Left lung (tissue), 10 donors: ENCODE measurements around the gene GSN. TPM values are rescaled to one million over a fixed set of nuclear protein-coding genes. Genes with fewer than 3 reads are reported as not detected.
A peak's percentile ranks its signal among the peaks of the same experiment; 100 is the strongest.

Experiments
- ATAC-seq: fragments of 200-7000 bp; cut with Tn5 transposase; one replicate; pipeline ENCODE4 v1.9.1; 2020; ENCODE audit warnings: moderate library complexity
- DNase-seq, 4 donors: peaks; one replicate each; pipeline ENCODE4 v3.0.0-alpha.2; 2013 to 2020
- H3K27ac ChIP-seq, 2 donors: fragments of 200-600 bp; sonication (generic) in 1 of 2; one replicate each; pipeline versions ENCODE4 v1.5.0 to v1.8.0; 2020 to 2021
- H3K27me3 ChIP-seq, 2 donors: fragments of 200-600 bp; sonication (generic) in 1 of 2; one replicate each; pipeline versions ENCODE4 v1.5.0 to v1.8.0; 2020 to 2021
- H3K36me3 ChIP-seq, 2 donors: fragments of 200-600 bp; sonication (generic) in 1 of 2; one replicate each; pipeline versions ENCODE4 v1.5.0 to v1.8.0; 2020 to 2021
- H3K4me1 ChIP-seq, 2 donors: fragments of 200-600 bp; one replicate each; pipeline ENCODE4 v1.8.0; 2021
- H3K4me3 ChIP-seq, 2 donors: fragments of 200-600 bp; sonication (generic) in 1 of 2; one replicate each; pipeline versions ENCODE4 v1.5.0 to v1.8.0; 2020 to 2021; ENCODE audit warnings: mild to moderate bottlenecking in 1 of 2
- H3K9me3 ChIP-seq, 2 donors: fragments of 200-600 bp; sonication (generic) in 1 of 2; one replicate each; pipeline versions ENCODE4 v1.5.0 to v1.8.0; 2020 to 2021
- CTCF ChIP-seq, 2 donors: fragments of 200-600 bp; sonication (generic) in 1 of 2; IDR thresholded peaks; one replicate each; pipeline versions ENCODE4 v1.5.0 to v1.8.0; 2021; ENCODE audit warnings: antibody characterized with exemption in 2 of 2
- intact Hi-C, 2 donors: fragments of 100-400 bp; cut with DNase I; formaldehyde crosslinking; loops; one replicate each; pipeline versions ENCODE4 v1.11.2 to v1.14.2; 2022
- polyA plus RNA-seq, 6 donors: library from polyadenylated mRNA; unstranded; fragments of 120-200 nt; gene quantifications; one replicate each; pipeline ENCODE4 v1.2.1, GENCODE V29; 2013; ENCODE audit not compliant: insufficient read length in 6 of 6
- total RNA-seq, 2 donors: library from RNA; stranded (reverse); fragmentation: NEBNext Ultra II Directional; extraction: Animal tissue kit (Norgen Biotek cat#: 25700); gene quantifications; one replicate each; pipeline ENCODE4 v1.2.1, GENCODE V29; 2021
- donor health status: DM: no; HTN: yes; CAD: no.
- donor health status: DM: no; HTN: no; CAD: no.

The GSN gene
- total and polyA plus RNA-seq, 8 donors: 43.0 to 485 (median 54.9) TPM

GRCh38 chr9:121307976-121308375, 40.0 kb downstream of the GSN start:
- no peak overlapping the region for H3K27ac ChIP-seq
- TF ChIP-seq CTCF (IDR thresholded peaks at IDR 0.05): no peak
- H3K36me3 ChIP-seq: peaks cover 0 to 94% of the 10 kb centered on the region in 2 donors
- intact Hi-C loops: loop anchor here in 1 of 2 donors (10.0 kb wide), 1 partner anchor 93 kb away; no protein-coding TSS in a partner anchor
- H3K4me1 ChIP-seq: peaks cover 0 to 26% of the 10 kb centered on the region in 2 donors
- DNase-seq (peak in 1 of 4 donors; percentile 11), ATAC-seq (no peak)
- no peaks in the 10 kb centered on the region for H3K9me3 ChIP-seq
- no peak overlapping the region for H3K4me3 ChIP-seq
- no peaks in the 10 kb centered on the region for H3K27me3 ChIP-seq

GRCh38 chr9:121308765-121309164, 40.8 kb downstream of the GSN start:
- ATAC-seq: no peak
- TF ChIP-seq CTCF (IDR thresholded peaks at IDR 0.05): no peak

GRCh38 chr9:121309171-121309570, 41.2 kb downstream of the GSN start:
- DNase-seq: peak in 1 of 4 donors; percentile 22
- H3K9me3 ChIP-seq: no peaks in the 10 kb centered on the region
- TF ChIP-seq CTCF (IDR thresholded peaks at IDR 0.05): no peak
- H3K36me3 ChIP-seq: peaks cover 0 to 94% of the 10 kb centered on the region in 2 donors
- no peaks in the 10 kb centered on the region for H3K27me3 ChIP-seq
- peak overlapping the region in 1 of 2 donors; percentile 2 for H3K27ac ChIP-seq
- peaks cover 0 to 17% of the 10 kb centered on the region in 2 donors for H3K4me1 ChIP-seq
- no peak for ATAC-seq
- intact Hi-C loops: loop anchor here in 1 of 2 donors (10.0 kb wide), 1 partner anchor 94 kb away; no protein-coding TSS in a partner anchor
- no peak overlapping the region for H3K4me3 ChIP-seq

More at GRCh38 chr9:121308765-121309164, 40.8 kb downstream of the GSN start:
- intact Hi-C loops: loop anchor here in 1 of 2 donors (10.0 kb wide), 1 partner anchor 94 kb away; no protein-coding TSS in a partner anchor
- Histone ChIP-seq H3K4me3 (no peak overlapping the region), H3K4me1 (peaks cover 0 to 20% of the 10 kb centered on the region in 2 donors), H3K27me3 (no peaks in the 10 kb centered on the region), H3K9me3 (no peaks in the 10 kb centered on the region), H3K27ac (peak overlapping the region in 1 of 2 donors; percentile 2), H3K36me3 (peaks cover 0 to 94% of the 10 kb centered on the region in 2 donors)
- DNase-seq: peak in 1 of 4 donors; percentile 7

- intact Hi-C loops: loop anchor here in 1 of 2 donors (10.0 kb wide), 1 partner anchor 95 kb away; no protein-coding TSS in a partner anchor
- TF ChIP-seq CTCF (IDR thresholded peaks at IDR 0.05): no peak
- no peak for ATAC-seq
These were observed 42.0 kb downstream of the GSN start for GRCh38 chr9:121309833-121310425.

GRCh38 chr9:121310571-121310970, 42.6 kb downstream of the GSN start:
- no peaks in the 10 kb centered on the region for H3K9me3 ChIP-seq
- no peak for ATAC-seq
- peaks cover 0 to 94% of the 10 kb centered on the region in 2 donors for H3K36me3 ChIP-seq
- H3K27me3 ChIP-seq: no peaks in the 10 kb centered on the region
- H3K27ac ChIP-seq: no peak overlapping the region
- no peak for TF ChIP-seq CTCF (IDR thresholded peaks at IDR 0.05)
- no peak overlapping the region for H3K4me3 ChIP-seq
- DNase-seq: peak in 1 of 4 donors; percentile 8
- peaks cover 0 to 5% of the 10 kb centered on the region in 2 donors for H3K4me1 ChIP-seq
- intact Hi-C loops: no loop called here

More at GRCh38 chr9:121309833-121310425, 42.0 kb downstream of the GSN start:
- H3K27ac ChIP-seq: no peak overlapping the region
- no peak overlapping the region for H3K4me3 ChIP-seq
- H3K27me3 ChIP-seq: no peaks in the 10 kb centered on the region
- DNase-seq: no peak
- no peaks in the 10 kb centered on the region for H3K9me3 ChIP-seq
- H3K36me3 ChIP-seq: peaks cover 0 to 94% of the 10 kb centered on the region in 2 donors
- H3K4me1 ChIP-seq: peaks cover 0 to 11% of the 10 kb centered on the region in 2 donors
